NK-92 (cell line): Measurements from ENCODE around the gene CASP6.
"Not testable (repeated sequence)": the region's sequence is repeated elsewhere in the genome, so short reads cannot be mapped to it uniquely, and the experiment has no call there.

Source experiments
- DNase-seq: peaks from one replicate; lab custom pipeline; 2025; ENCODE audit not compliant: unreplicated experiment; lab: John Stamatoyannopoulos, UW

The CASP6 gene

GRCh38 chr4:109721033-109721432, 17.8 kb upstream of the CASP6 start:
- DNase-seq: no peak

DNA sequence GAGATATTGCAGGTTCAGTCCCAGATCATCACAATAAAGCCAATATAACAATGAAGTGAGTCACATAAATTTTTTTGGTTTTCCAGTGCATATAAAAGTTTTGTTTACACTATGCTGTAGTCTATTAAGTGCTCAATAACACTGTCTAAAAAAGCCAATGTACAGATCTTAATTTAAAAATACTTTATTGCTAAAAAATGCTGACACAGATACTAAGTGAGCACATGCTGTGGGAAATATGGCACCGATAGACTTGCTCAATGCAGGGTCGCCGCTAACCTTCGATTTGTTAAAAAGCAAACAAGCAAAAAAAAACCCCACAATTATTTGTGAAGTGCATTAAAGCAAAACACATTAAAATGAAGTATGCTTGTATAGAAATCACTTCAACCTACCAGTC, 16.4 kb upstream of the CASP6 start:
- no peak for DNase-seq

- DNase-seq: no peak
Measured at GRCh38 chr4:109718759-109719158, 15.5 kb upstream of the CASP6 start.

- no peak for DNase-seq
Measured at GRCh38 chr4:109713500-109713899, 10.3 kb upstream of the CASP6 start.

GRCh38 chr4:109708990-109709389, 5.7 kb upstream of the CASP6 start:
- DNase-seq: no peak

GRCh38 chr4:109708435-109708834, 5.2 kb upstream of the CASP6 start:
- DNase-seq: no peak

DNA sequence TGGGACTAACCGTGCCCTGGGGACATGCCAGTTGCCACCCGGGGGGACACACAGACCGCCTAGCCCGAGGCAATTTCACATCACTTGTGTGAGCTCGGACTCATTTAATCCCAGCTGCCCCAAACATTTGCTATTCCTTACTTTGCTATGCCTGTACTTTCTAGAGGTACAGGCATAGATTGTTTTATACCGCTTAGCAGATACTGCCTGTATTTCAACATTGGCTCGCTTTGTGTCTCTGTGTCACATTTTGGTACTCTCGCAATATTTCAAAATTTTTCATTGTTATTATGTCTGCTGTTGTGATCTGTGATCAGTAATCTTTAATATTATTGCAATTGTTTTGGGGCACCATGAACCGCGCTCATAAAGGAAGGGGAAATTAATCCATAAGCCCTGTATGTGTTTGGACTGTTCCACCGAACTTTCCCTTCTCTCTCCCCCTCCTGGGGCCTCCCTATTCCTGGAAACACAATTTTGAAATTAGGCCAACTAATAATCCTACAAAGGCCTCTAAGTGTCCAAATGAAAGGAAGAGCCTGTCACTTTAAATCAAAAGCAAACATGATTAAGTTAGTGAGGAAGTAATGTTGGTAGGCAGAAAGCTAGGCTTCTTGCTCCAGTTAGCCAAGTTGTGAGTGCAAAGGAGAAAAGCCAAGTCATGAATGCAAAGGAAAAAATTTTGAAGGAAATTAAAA, 568 bp upstream of the CASP6 start:
- no peak for DNase-seq

DNA sequence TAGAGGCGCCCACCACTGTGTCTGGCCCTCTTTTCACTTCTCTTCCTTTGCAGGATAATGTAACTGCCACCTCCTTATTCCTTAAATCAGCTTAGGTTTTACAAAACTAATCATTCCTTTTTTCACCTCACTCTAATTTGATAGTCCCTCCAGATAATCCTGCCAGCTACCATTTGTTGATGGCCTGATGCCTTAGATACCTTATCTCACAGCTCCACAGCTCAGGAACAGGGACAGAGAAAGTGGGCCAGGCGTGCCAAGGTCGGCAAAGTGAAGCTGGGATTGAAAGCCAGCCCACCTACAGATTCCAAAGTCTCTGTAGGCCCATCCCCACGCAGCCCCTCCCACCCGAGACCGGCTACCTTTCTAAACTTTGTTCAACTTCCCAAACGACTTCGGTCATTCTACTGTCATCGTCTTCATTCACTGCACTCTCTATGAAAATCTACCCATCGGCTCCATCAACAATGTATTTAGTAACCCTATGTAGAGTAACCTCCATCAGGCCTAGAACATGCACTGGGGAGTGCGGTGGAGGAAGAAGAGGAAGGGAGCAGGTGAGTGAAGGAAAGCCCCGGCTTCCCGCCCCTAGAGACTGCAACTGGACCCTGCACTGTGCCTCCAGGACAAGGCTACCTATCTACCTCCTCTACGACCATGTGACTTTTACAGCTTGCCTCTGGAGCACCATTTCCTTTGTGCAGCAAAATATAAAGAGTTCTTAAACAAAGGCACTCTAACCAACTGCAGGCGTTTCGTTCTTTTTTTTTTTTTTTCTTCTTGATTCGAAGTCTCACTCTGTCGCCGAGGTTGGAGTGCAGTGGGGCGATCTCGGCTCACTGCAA, 1.5 kb downstream of the CASP6 start:
- no peak for DNase-seq

- no peak for DNase-seq
Measured at GRCh38 chr4:109699553-109700225, 3.6 kb downstream of the CASP6 start.

GRCh38 chr4:109698656-109699055, 4.6 kb downstream of the CASP6 start:
- DNase-seq: no peak

- no peak for DNase-seq
Measured at GRCh38 chr4:109691411-109691920, 11.8 kb downstream of the CASP6 start.

DNA sequence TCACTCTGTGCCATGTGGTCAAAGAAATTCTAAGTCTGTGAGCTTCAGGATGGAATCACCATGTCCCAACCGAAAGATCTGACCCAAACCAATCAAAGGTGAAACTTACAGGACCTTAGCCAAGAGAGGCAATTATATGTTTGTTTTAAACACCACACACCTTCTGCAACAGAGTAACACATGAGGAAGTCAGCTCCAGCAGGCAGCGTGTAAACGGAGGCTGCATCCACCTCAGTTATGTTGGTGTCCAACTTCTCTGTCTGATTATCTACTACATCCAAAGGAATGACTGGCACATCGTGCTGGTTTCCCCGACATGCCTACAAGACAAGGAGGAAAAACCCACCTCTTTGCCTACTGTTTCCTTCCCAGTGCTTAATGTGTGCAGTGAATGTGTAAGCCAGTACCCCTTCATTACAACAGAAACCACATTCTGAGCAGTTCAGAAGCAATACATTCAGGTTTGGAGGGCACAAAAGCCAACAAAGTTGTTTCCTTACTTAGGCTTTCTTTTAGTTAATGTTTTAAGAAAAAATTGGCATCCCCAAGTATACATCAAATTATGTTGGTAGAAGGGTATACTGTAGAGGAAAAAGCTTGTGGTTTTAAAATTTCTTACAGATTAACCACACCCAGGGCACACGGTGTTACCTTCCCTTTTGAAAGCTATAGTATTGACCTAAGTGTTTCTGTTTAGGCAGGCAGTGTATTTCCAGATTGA, 12.4 kb downstream of the CASP6 start:
- DNase-seq: no peak

DNA sequence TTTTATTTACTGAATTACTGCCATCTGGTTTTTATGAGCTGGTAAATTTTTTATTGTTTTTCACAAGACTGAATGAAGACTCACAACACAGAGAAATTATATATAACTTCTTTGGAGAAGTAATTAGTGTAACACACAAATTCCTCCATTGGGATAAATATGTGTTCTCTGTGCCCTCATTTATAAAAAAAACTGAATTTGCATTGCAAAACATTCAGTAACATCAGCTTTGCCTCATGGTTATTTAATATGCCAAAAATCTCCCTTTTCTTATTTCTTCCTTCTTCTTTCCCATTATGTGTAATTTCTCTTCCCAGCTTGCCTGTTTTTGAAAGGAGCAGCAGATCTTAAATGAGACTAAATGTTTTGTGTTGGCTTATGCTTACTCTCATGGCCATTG, 18.5 kb downstream of the CASP6 start:
- DNase-seq: no peak

DNA sequence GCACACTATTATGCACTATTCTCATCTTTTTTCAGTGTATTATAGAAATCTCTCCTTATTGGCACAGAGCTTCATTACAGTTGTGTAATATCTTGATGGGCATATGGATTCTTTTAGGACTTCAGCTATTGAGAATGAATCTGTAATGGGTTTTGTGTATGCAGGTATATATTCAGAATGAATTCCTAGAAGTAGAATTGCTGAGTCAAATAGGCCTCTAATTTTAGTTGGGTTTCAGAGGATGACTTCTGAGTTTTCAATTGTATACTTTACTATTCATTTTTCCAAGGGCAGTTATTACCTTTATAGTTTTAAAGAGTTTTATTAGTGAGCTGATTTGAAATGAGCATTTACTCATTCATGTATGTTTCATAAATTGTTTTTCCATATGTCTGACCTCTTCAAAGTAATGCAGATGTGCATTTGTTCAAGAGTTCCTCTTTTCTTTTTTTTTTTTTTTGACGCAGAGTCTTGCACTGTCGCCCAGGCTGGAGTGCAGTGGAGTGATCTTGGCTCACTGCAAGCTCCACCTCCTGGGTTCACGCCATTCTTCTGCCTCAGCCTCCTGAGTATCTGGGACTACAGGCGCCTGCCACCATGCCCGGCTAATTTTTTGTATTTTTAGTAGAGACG, 19.5 kb downstream of the CASP6 start:
- DNase-seq: no peak

DNA sequence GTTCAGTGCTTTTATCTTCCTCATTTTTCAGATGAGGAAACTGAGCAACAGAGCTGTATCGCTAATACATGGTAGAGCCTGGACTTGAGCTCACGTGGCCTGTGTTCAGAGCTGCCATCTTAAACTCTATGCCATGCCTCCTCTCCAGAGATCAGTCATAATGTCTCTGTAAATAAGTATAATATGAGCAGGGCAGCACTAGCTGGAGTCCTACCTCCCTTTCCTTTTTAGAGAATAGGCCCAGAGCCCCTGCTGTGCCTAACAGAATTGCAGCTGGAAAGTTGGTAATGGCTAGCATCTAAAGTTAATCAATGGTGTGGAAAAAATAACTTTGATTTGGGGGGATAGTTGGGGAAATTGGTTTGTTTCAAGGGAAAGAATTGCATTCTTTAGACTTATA, 20.4 kb downstream of the CASP6 start:
- no peak for DNase-seq

DNA sequence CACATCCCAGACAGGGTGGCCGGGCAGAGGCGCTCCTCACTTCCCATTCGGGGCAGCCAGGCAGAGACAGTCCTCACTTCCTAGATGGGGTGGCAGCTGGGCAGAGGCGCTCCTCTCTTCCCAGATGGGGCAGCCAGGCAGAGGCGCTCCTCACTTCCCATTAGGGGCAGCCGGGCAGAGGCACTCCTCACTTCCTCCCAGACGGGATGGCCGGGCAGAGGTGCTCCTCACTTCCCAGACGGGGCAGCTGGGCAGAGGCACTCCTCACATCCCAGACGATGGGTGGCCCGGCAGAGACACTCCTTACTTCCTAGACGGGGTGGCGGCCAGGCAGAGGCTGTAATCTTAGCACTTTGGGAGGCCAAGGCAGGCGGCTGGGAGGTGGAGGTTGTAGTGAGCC, 24.3 kb downstream of the CASP6 start:
- not testable (repeated sequence) for DNase-seq

GRCh38 chr4:109678472-109678871, 24.8 kb downstream of the CASP6 start:
- not testable (repeated sequence) for DNase-seq

DNA sequence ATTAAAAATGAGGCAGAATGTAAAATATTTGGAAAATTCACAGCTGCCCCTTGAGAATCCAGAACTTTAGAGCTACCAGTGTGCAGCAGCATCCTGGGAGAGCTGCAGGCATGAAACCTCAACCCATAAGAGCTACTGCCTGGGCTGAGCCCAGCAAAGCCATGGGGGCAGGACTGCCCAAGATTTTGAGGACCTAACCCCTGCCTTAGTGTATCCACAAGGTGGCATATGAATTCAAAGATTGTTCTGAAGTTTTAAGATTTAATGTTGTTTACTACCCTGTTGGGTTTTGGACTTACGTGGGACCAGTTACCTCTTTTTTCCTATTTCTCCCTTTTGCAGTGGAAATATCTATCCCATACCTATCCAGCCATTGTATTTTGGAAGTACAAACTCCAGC, 26.4 kb downstream of the CASP6 start:
- no peak for DNase-seq

- DNase-seq: no peak
Measured at GRCh38 chr4:109675843-109676242, 27.4 kb downstream of the CASP6 start.

DNA sequence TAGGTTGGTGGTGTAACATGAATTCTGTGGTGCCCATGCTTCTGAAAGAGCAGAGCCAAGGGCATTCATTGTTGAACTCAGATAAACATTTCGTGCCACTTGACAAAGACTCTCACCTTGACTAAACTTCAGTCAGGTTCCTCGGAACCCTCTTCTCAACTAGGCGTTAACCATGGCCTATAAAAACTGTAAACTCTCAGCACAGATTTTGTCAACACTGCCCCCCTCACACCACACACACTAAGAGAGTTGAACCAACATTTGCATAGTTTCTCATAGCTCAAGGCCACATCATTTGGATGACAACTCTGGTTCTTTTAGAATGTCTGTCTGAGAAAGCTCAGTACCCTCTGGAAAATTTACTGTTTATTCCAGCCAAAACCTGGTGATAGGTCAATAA, 28.1 kb downstream of the CASP6 start:
- no peak for DNase-seq

GRCh38 chr4:109673303-109673702, 29.9 kb downstream of the CASP6 start:
- DNase-seq: no peak
